Testis (tissue), 2 donors: ENCODE data around the gene HYLS1.

Experiments used
- POLR2A ChIP-seq: fragments of 450-650 bp; IDR thresholded peaks from one replicate; pipeline ENCODE4 v1.6.1; 2017; ENCODE audit warnings: antibody characterized with exemption, mild to moderate bottlenecking, moderate library complexity
- TF ChIP-seq, protein P1 (sequence below), 3 experiments: fragments of 450-650 bp in 2 of 3; fragments of 200-600 bp in 1 of 3; sonication (generic) in 1 of 3; IDR thresholded peaks; one replicate each; pipeline ENCODE4 v1.5.1; 2016 to 2019; ENCODE audit warnings: antibody characterized with exemption in 3 of 3, mild to moderate bottlenecking in 2 of 3, moderate library complexity in 1 of 3

DNA sequence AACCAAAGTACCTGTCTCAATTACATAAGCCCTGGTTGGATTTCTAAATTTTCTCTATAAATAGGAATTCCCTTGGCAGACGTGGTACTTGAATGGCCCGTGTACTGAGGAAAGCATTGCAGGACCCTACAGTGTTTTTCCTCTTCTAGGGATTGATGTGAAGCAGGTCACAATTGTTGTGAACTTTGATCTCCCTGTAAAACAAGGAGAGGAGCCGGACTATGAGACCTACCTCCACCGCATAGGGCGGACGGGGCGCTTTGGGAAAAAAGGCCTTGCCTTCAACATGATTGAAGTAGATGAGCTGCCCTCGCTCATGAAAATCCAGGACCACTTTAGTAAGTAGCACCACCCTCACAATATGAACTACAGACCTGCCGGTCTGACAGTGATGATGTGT is 33.6 kb downstream of the HYLS1 start:
- TF ChIP-seq, protein P1, sequence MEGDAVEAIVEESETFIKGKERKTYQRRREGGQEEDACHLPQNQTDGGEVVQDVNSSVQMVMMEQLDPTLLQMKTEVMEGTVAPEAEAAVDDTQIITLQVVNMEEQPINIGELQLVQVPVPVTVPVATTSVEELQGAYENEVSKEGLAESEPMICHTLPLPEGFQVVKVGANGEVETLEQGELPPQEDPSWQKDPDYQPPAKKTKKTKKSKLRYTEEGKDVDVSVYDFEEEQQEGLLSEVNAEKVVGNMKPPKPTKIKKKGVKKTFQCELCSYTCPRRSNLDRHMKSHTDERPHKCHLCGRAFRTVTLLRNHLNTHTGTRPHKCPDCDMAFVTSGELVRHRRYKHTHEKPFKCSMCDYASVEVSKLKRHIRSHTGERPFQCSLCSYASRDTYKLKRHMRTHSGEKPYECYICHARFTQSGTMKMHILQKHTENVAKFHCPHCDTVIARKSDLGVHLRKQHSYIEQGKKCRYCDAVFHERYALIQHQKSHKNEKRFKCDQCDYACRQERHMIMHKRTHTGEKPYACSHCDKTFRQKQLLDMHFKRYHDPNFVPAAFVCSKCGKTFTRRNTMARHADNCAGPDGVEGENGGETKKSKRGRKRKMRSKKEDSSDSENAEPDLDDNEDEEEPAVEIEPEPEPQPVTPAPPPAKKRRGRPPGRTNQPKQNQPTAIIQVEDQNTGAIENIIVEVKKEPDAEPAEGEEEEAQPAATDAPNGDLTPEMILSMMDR (IDR thresholded peaks at IDR 0.05), result no peak
- TF ChIP-seq POLR2A, result no peak
